Globus pallidus (tissue), 1 donor: ENCODE data around the gene PTPRN2.

Experiments used
- DNase-seq: peaks from one replicate; pipeline ENCODE4 v3.0.0-alpha.2; 2015; ENCODE audit warnings: low spot score

The PTPRN2 gene

DNA sequence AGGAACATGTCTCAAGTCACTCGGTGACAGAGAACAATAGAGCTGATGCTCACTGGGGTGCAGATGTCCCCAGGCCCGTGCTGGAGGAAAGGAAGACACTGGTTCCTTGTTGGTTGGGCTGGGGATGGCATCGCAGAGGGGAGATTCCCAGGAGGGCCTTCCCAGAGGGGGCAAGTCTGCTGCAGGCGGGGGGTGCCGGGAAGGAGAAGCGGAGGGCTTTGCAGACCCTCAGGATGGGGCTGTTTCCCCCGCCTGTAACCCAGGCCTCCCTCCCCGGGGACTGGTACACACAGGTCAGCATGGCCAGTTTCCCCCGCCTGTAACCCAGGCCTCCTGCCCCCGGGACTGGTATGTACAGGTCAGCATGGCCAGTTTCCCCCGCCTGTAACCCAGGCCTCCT, 967.0 kb downstream of the PTPRN2 start:
- no peak for DNase-seq

DNA sequence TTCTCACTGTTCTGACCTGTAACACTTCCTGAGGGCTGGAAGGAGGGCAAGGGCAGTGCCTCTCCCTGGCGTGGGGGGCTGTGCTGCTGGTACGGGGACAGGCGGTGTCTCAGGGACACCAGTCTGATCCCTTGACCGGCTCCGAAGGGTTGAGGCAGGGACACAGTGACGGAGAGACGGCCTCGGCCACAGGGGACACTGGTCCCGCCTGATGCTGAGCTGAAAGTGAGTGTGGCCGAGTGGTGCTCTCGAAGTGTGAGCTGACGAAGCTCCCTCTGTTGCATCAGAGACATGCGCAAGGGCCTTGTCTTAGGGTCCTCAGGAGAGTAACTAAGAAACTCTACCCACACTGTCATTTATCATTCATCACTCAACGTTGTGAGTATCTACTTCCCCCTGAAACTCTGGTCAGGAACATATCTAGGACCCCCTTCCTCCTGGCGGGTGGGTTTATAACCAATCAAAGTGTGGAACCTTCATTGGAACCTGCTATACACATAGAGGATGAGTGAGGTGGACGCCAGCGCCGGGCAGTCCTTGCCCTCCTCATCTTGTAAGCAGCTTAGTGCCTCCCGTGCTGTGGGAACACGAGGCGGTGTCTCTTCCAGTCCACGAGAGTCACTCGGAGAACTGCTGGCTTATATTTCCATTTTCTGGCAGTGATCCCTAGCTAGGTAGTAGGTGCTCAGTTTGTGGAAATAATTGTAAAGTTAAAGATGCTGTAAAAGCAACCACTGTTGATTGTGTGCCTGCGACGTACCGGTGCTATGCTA, 967.7 kb downstream of the PTPRN2 start:
- no peak for DNase-seq

DNA sequence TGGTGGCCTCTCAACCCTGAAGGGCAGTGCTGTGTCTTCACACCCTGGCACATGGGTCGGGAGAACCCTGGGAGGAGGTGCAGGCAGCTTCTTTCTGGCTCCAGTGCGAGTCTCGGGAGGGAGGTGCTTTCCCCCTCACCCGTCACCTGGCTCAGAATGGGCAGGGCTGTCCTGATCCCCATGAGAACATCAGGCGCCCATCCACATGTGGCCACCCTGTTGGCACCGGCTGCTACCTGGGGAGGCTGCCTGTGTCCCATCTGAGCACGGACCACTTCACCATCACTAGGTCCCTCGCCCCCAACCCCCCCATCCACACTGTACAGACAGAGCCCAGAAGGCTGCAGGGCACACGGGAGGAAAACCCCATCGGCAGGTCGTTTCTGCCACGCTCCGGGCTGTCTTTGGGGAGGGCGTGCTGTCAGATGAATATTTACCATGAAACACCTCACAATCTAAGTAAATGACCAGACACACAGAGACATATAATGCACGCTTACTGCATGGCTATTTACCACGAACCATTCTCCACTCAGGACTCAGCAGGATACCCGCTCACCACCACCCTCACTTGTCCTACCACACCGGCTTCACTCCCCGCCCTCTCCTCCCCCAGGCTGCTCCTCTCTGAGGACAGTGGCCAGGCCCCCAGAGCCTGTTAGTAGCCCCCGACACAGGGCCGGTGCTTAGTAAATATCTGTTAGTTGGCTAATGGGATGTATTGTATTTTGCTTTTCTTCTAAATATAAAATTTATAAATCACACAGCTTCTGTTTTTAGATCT, 968.6 kb downstream of the PTPRN2 start:
- no peak for DNase-seq

DNA sequence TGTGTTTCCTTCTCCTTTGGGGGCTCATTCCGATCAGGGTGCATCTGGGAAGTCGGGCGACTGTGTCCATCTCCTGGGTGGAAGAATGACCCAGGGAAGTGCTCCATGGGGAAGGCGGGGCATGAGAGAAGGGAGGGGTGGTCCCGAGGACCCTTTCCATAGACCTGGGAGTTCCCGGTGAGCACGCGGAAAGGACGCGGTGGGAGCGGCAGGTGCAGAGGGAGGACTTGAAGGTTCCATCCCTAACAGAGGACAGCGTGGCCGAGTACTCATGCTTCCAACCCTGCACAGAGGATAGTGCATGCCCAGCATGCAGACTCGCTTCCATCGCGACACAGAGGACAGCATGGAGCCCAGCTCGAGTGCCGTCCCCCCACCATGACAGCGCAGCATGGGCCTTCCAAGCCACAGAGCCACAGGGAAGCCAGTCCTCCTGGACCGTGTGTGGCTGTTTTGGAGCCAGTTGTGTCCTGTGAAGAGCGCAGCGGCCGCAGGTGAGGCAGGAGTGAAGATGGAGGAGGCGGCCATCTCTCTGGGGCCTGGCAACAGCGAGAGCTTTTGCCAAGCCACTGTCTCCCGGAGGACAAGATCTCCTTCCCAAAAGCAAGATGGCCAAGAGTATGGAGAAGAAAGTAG, 969.4 kb downstream of the PTPRN2 start:
- no peak for DNase-seq

DNA sequence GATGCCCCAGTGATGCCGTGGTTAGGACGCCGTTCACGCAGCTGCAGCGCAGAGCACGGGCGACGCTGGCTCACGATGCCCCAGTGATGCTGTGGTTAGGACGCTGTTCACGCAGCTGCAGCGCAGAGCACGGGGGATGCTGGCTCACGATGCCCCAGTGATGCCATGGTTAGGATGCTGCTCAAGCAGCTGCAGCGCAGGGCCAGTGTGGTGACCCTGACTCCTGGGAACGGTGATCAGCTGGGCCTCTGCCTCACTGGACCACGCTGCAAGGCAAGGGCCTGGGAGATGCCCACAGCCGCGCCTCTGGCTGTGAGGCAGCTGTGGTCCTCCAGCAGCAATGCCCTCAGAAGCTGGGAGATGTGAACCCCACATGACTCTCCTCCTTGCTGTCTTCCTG, 970.2 kb downstream of the PTPRN2 start:
- no peak for DNase-seq

DNA sequence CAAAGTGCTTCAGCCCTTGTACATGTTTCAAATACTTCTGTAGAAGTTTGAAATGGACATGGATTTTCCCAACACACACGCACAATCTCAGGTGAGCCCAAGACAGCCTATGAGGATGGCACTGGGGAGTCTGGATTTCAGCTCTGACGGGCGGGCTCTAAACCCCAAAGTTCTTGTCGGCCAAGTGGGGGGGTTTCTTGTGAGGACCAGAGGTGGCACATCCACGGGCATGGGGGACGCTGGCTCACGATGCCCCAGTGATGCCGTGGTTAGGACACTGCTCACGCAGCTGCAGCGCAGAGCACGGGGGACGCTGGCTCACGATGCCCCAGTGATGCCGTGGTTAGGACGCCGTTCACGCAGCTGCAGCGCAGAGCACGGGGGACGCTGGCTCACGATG, 970.7 kb downstream of the PTPRN2 start:
- DNase-seq: no peak

DNA sequence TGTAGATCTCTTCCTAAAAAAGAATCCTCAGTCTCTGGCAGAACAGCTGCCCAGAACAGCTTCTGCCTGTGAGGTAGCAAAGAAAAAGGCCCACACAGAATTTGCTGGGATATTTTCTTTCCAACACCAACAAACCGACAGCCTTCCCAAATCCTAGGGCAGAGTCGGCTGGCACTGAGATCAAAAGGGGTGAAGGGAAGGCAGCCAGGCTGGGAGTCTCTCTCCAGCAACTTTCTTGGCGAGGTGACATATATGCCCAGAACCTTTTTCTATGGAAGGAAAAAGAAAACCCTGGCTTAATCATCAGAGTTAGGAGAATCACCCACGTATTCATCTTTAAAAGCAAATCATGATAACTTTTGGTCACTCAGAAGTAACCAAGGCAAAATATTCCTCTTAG, 971.2 kb downstream of the PTPRN2 start:
- DNase-seq: no peak

DNA sequence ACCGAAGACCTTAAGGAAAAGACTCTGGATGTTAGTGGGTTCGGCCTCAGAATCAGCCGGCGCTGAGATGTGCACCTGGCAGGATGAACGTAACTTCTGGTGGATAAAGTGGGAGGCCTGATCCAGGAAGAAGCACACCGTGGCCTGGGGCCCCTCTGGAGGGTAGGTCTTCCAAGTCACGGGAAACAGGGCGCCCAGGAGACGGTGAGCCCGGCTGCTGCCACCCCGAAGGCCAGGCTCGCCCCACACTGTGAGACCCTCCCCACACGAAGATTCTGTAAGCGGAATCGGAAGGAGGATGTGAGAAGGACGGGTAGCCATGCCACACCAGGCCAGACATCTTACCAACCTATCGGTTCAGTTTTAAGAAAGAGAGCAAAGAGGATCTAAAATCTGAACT, 971.8 kb downstream of the PTPRN2 start:
- DNase-seq: no peak

DNA sequence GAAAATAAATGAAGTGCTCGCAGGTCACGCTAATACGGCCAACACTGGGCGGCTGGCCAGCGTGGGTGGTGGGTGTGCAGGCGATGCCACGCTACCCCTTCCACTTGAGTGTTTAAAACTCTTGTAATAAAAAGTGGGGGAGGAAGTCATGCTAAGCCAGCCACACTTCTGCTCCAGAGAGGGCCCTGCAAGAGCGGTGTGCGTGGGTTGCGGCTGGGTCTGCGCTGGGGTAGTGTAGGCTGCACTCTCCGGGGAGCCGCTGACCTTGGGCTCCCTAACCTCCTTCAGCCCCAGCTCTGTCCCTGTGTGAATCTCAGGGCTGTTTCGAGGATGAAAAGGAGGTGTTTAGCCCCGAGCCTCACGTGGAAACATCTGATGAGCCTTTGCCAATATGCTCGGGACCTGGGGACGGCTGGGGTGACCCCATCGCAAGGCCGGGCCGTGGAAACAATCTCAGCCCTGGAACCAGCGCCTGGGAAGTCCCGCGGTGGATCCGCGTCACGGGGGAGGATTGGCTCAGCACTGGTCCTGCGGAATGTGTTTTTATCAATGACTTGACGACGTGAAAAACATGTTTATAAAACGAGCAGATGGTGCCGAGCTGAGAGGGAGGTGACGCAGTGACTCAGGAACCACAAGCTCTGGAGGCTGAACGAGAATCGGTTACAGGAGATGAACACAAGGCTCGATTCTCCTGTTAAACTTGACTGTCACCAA, 972.4 kb downstream of the PTPRN2 start:
- no peak for DNase-seq

DNA sequence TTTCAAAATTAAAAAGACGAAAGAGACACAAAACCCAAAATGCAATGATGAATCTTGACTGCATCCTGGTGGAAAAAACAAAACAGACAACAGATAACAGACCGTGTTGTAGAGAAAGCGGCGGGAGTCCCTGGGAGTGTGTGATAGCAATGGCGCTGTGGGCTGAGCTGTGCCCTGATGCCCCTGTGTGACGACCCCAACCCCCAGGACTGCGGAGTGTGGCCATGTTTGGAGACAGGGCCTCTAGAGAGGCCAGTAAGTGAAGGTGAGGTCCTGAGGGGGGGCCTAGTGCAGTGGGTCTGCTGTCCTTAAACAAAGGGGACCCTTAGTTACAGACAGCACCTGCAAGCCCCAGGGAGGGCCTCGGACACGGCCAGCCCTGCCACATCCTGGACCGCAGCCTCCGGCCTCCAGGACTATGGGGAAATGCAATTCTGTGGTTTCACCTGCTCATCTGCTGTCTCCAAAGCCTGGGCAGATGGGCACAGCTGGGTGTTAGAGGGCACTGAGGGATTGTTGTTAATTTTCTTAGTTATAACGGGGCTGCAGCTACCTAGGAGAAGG, 973.1 kb downstream of the PTPRN2 start:
- DNase-seq: no peak

DNA sequence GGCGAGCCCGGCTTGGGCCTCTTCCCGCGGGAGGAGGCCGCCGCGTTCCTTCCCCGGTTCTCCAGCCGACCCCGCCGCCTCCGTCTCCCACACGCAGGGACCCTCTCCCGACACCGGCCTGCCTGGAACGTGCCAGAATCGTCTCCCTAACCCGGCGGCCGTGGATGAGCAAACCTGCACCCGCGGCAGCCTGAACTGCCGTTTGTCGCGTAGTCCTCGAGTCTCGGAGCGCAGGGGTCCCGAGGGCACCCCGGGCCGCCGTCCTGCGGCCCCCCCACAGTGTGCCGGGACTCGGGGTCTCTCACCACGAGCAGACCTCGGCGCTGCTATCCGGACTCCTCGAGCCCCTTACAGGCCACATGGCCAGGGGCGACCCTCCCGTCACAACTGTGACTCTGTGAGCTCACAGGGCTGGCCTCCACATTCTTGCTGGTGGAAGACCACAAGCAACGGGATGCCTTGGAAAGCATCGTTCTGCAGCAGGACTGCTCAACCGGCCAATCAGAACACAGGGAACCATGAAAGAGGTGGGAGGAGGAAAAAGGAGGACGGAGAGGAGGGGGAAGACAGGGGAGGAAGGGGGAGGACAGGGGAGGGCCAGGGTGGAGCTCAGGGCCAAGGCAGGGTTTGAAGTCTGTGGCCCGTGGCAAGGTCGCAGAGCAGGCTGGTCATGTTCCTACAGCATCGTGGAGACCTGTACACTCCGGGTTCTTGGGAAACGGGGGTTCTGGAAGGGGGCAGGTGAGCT, 973.9 kb downstream of the PTPRN2 start:
- no peak for DNase-seq

DNA sequence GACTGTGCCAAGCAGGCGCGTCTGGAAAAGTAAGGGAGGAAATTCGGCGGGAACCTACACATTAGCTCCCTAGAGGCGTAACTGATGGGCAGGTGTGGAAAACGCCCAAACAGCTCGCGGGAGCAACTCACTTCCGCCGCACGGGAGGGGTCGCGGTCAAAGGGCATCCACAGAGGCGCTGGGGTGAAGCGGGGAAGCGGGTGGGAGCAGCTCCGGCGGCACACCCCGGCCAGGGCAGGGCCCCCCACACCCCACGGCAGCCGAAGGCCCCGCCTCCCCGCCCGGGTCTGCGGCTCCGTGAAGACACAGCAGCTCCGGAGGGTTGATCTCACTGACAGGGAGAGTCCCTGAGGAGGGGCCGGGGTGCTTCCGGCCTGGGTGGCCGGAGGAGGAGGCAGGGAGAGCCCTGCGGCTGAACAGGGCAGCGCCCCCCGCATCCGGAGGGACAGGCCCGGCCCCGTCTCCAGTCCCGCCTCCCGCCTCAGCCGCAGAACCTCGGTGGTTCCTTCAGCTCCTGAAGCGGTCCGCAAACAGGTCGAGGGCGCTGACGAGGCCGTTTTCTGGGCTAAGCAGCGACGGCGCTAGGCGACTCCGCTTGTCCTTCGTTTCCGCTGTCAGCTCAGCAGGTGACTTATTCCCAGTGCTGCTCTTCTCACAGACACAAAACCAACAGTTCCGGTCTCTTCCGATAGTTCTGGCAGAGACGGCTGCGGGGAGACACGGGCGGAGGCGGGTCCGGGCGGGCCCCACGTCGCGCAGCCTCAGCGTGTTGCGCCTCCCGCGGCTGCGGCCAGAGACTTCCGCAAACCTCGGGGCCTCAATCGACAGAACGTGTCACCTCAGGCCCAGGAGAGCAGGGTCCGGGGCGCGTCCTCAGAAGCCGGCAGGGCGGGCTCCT, 974.7 kb downstream of the PTPRN2 start:
- no peak for DNase-seq

DNA sequence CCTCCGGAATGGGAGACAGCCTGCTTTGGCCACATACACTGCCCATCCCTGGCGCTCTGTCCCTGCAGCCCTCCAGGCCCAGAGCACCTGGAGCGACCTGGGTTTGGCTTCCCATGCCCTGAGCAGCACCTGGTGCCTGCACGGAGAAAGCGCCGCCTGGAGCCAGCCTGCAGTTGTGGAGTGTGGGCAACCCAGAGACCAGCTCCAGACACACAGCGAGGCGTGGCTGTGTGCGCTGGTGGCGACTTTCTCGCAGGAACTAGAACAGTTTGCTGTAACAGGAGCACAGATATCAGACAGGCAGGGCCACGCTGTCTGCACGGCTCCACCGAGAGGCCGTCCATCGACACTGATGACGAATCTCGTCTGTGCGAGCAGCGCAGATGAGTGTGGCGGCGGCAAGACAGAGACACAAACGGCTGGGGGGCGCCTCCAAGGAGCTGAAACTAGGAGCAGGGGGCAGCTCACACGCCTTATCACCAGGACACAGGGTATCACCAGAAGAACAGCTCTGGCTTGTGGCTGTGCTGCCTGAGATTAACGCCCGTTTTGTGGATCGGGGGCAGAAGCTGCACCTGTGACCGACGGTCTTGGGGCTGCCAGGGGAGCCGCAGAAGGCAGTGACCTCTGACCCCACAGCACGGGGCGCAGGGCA, 975.5 kb downstream of the PTPRN2 start:
- no peak for DNase-seq

DNA sequence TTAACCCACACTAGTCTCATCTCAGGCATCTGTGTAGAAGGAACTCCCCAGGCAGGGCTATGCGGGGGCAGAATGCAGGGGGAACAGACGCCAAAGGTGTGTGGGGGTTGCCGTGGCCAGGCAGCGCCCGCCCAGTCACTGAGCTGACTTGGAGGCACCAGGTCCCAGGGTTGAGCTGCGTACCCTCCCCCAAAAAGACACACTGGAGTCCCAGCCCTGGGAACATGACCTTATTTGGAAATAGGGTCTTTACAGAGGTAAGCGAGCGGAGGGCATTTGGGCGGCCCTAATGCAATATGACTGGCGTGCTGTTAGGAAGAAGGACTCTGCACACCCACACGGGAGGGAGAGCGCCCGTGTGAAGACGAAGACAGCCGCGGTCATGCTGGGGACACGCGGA, 976.3 kb downstream of the PTPRN2 start:
- no peak for DNase-seq

DNA sequence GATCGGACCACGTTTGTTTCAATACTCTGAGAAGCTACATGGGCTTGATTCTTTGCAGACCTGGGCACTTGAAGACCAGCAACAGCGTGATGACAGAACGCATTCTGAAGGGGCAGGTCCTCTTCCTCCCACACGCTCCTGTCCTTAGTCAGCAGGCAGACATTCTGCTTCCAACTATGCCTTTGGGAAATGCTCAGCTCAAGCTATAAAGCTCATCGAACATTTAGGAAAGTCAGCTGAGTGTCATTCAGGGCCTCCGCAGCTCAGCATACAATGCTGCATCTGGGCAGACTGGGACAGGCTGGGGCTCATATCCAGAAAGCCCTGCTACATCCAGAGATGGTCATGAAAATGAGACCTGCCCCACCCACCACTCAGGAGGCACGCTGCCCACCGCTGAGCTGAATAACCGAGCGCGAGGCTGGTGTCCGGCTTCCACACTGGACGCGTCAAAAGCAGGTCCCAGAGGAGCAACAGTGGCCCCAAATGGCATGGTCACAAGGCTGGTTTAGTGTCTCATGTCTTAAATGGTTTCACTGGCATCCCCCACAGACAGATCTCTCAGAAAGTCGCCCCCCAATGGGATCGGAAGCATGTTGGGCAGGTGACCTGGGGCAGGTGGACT, 976.8 kb downstream of the PTPRN2 start:
- no peak for DNase-seq

DNA sequence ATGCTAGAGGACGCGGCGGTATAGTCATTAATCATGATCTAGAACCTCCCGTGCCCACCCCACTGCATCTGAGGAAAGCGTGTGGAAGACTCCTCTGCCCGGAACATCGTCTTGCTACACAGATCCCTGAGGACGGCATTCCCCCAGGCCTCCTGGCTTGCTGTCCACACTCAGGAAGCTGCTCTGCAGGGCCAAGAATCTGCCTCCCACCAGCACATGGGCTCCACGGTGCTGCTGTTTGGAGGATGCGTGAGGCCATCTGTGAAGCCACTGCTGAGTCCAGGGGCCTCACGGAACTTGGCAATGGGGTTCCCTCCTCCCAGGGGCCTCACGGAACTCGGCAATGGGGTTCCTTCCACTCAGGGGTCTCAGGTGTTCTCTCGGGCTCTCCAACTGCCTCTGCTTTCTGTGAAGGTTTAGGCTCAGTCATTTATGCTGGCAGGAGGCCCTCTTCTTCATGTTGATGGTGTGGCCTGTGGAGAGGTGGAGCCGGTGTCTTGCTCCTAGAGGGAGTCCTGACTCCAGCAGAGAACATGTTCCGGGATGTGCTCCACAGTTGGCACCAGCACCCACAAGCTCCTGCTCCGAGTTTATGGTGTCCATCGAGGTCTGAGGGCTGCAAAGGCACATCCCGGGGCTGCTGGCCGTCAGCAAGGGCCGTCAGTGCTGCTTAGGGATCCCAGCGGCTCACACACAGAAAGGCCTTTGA, 977.5 kb downstream of the PTPRN2 start:
- no peak for DNase-seq

DNA sequence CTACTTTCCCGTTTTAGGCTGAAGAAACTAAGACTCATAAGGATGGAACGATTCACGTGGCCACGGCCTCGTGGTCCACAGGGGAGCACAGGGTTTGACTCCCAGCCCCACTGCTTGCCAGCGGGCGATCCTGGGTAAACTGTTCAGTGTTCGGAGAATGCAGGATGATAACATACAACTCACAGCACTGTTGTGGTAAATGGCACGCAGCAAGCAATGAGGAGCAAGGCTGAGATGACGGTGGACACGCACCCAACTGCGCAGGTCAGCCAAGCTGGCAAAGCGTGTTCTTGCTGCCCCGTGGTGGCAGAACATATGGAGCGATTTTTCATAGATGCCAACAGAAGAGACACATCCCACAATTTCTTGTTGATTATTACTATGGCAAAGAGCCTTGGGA, 978.1 kb downstream of the PTPRN2 start:
- DNase-seq: no peak

DNA sequence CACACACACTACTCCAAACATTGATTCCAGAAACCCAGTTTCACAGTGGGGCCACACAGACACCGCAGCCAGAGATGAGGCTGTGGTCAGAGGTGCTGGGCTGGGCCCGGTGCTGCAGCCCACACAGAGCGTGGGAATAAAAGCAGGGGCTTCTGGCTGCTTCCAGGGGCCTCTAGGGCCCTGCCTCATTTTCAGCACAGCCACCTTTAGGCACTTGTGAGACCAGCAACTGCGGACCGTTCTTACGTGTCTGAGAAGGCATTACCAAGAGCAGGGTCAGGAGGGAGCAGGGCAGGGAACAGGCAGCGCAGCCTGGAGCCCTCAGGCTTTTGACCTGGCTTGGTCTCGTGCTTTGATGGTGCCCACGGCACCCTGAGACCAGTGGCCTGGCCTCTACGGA, 980.4 kb downstream of the PTPRN2 start:
- no peak for DNase-seq

DNA sequence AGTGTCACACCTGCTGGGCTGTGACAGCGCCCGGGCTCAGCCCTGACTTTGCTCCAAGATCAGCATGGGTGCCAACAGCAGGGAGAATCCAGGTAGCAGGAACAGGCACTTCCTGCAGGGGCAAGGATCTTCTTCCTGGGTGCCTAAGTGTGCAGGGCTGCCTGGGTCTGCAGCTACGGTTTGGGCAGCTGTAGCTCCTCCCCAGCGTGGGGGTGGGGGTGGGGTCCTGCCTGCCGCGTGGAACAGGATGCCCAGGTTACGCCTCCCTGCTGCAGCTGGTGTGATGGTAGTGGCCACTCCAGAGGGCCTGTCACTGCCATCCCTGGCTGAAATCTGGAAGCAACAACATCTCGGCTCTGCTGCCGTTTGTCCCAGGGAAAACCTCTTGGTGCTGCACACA, 981.5 kb downstream of the PTPRN2 start:
- DNase-seq: no peak
